NCI-H510A (cell line): ENCODE measurements around the gene SH3RF3.

ENCODE experiments used
- DNase-seq: peaks from one replicate; lab custom pipeline; 2025; lab: John Stamatoyannopoulos, UW

Gene SH3RF3

GRCh38 chr2:109340381-109340780, 211.4 kb downstream of the SH3RF3 start:
- DNase-seq: no peak

- DNase-seq: no peak
These were observed 212.6 kb downstream of the SH3RF3 start for GRCh38 chr2:109341355-109342255.

DNA sequence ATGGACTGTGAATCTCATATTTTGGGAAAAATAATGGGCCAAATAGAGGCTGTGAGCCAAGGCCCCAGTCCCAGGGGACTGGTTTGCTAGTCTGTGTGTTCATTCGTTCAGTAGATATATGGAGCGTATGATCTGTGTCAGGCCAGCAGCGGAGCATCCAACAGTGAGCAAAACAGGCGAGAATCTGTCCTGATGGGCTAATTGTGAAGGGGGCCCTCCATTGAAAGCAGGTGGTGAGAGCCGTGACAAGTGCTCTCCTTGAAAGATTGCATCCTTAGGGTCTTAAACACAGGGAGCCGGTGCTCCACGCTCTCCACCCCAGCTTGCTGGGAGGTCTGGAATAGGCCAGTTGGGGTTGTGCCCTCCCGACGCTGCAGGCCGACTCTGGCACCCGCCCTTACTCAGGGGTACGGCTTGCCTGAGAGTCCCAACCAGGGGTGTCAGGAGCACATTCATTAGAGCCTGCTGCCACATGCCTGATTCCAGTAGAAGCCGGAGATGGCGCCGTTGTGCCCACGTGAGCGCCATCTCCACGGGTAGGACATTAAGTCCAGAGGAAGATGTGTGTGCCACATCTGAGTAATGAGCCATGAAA, 213.3 kb downstream of the SH3RF3 start:
- no peak for DNase-seq

DNA sequence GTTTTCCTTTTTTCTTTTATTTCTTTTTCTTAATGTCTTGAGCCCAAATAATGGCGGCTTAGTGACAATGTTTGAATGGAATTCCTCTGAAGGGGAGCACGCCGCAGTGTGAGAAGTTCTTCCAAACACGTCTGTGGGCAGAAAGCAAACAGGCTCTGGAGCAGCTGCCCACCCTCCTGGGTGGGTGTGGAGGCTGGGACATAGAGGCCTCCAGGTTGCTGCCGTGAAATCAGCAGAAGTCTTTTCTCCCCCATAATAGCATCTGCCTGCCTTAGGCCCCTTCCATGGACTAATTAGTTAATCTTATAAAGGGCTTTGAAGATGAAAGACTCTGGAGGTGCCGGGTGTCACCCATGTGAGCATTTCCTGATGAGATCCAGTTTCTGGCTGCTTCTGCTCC, 213.9 kb downstream of the SH3RF3 start:
- no peak for DNase-seq

- no peak for DNase-seq
These were observed 214.5 kb downstream of the SH3RF3 start for GRCh38 chr2:109343460-109343859.

- no peak for DNase-seq
These were observed 215.3 kb downstream of the SH3RF3 start for GRCh38 chr2:109344270-109344805.

DNA sequence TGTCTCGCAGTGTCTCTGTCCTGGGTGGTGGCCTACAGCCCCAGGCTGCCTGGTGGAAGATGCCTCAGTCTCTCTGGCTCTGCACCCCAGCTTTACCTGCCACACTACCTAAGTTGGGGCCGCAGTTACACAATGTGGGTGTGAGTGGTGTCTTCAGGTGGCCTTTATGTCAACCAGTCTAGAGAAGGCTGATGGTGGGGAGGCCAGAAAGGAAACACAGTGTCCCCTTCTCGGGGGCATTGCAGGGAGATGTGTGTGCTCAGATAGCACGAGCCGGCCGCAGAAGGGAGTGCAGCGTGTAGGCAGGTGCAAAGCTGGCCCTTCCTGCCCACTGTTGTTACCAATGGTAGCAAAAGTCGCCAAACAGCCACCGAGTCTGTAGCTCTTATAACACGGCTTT, 216.1 kb downstream of the SH3RF3 start:
- DNase-seq: no peak

GRCh38 chr2:109345653-109346480, 216.9 kb downstream of the SH3RF3 start:
- no peak for DNase-seq

DNA sequence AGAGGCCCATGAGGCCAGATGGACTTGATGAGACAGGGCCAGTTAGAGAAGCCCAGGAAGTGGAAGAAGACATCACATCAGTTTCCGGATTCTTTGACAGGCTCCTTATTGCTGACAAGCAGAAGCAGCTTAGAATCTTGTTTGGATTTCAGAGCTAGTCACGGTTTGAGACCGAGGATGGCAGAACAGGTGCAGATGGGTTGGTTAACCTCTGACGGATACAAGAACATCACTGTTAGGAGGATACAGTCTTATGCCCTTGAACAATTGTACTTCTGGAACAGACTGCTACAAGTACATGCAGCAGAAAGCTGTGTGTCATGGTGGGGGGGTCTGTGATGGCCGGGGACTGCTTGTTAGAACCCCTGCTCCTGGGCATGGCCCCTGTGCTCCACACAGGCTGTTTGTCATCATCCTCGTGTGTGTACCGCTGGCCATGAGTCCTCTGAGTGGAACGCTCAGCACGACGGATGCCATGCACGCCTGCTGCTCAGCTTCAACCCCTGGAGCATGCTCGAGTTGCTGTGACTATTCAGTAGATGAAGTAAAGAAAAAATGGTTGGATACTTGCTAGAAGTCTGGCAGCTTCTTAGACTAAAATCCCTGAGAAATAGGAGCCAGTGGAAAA, 217.7 kb downstream of the SH3RF3 start:
- no peak for DNase-seq

DNA sequence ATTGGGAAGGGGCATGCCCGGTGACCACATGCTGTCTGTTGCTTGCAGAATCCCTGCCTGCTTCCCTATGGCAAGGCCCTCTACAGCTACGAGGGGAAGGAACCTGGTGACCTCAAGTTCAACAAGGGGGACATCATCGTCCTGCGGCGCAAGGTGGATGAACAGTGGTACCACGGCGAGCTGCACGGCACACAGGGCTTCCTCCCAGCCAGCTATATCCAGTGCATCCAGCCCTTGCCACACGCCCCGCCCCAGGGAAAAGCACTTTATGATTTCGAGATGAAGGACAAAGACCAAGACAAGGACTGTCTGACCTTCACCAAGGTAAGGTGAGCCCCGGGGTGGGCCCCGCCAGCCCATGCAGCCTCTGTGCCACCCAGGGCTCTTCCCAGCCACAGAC, 218.6 kb downstream of the SH3RF3 start:
- DNase-seq: no peak

DNA sequence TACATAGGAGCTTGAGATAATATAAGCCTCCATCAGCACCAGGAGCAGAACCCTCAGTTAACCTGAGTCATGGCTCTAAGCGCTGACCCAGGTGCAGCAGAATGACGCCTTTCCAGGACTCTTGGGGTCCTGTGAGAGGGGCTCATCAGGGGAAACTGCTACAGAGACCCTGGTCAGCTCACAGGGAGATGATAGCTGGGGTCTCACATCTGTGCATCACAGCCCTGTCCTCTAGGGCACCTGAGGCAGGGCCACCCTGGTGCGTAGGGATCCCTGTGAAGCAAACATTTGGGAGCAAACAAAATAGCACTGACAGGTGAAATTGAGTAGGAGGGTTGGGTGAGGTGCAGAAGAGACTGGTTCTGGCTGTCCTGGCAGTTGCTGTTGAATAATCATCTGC, 219.2 kb downstream of the SH3RF3 start:
- no peak for DNase-seq

DNA sequence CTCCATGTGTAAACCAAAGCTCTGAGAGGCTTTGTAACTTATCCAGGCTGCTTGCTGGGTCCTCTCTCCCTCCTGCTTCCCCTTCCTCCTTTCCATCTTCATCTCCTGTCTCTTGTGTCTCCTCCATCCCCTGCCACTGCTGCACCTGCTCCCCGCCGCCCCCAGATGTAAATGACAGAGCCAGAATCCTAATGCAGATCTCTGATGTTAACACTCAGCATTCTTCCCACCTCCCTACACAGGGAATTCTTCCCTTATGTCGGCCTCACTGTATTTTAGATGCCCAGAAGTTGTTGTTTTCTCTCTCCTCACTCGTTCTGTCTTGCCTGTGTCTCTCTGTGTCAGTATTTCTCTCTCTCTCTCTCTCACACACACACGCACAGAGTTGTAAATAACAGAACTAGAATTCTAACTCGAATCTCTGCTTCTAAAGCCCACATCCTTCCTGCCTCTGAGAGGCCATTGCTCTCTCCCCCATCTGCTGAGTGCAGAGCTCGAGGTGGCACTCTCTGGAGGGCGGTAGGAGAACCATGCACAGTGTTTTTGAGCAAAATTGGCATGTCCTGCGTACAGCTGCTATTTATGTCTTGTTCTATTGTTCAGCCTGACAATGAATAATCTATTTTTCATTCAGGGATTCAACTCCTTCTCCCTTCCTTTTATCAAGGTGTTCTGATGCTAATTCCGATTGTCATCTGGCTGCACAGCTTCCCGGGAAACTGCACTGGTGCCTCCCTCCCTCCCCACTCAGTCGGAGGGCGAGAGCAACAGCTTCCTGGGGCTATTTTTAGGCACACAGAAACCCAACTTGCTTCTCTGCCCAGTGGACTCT, 219.9 kb downstream of the SH3RF3 start:
- no peak for DNase-seq

DNA sequence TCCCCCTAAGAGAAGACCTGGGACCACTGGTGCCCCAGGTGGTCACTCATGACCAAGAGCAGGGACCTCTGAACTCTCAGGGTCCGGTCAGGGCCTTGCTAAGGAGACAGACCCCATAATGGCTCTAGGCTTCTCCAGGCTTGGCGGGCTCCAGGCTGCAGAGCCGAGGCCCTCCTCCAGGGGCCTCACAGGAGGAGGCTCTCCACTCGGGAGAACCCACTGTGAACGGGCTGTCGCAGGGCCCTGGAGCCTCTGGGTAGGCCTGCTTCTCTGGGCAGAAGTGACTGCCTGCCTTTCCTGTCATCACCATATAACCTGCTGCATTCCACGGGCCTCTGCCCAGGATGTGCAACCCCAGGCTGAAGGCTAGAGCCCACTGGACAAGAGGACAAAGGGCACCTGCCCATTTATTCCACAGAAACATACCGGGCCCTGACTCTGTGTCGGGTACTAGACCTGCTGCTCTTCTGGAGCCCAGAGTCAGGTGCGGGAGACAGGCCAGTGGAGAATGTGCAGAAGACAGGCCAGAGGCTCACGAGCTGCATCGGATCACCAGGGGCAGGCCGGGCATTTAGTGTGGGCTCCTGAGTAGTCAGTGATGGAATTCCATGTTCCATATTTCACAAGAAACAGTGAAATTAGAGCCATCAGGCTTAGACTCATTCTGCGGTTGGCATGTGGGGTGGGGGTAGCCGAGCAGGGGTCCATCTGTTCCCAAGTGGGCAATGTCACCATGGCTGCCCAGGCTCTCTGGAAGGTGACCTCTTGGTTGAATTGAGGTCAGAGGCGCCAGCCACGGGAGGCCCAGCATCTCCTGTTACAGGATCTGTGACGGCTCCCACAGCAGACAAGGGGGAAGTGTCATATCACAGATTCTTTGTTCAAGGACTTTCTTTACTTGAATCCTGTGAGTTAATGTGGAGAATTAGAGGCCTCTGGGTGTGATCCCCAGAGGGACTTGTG, 220.8 kb downstream of the SH3RF3 start:
- no peak for DNase-seq

DNA sequence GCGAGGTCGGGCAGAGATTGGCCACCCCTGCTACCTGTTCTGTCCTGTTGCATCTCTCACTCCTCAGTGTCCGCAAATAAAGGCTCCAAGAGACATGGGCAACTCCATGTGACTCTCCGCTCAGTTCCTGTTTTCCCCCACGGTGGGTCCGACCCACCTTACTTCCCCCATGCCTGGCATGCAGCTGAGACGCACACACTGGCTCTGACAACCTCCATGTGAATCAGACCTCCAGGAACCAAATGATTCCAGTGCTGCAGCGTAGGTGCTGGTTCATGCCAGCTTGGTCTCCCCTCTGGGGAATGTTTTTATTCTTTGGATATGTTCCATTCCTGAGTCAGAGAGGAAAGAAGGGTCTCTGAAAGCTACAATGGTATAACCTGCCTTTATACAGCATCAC, 221.5 kb downstream of the SH3RF3 start:
- no peak for DNase-seq

DNA sequence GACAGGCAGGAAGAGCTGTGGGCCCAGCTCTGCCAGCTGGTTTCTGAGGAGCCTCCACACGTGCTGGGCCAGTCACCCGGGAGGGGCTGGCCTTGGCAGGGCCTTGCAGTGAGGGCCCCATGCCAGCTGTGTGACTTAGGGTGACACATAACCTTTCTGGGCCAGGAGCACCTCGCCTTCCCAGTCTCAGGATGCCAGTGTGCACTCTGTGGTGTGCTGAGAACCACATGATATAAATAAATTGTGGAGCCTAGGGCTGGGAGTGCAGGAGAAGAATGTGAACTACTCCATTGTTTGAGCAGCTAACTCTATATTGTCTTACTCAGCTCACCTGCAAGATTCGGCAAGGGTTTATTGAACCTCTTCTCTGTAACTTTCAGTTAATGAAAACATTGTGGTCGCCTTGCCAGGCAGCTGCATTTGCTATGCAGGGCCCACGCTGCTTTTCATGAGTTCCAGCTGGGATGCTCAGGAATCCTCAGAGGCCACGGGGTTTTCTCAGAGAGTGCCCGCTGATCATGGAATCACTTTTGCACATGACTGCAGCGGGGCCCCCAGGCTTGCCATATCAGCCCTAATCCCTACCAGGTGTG, 222.3 kb downstream of the SH3RF3 start:
- DNase-seq: no peak

DNA sequence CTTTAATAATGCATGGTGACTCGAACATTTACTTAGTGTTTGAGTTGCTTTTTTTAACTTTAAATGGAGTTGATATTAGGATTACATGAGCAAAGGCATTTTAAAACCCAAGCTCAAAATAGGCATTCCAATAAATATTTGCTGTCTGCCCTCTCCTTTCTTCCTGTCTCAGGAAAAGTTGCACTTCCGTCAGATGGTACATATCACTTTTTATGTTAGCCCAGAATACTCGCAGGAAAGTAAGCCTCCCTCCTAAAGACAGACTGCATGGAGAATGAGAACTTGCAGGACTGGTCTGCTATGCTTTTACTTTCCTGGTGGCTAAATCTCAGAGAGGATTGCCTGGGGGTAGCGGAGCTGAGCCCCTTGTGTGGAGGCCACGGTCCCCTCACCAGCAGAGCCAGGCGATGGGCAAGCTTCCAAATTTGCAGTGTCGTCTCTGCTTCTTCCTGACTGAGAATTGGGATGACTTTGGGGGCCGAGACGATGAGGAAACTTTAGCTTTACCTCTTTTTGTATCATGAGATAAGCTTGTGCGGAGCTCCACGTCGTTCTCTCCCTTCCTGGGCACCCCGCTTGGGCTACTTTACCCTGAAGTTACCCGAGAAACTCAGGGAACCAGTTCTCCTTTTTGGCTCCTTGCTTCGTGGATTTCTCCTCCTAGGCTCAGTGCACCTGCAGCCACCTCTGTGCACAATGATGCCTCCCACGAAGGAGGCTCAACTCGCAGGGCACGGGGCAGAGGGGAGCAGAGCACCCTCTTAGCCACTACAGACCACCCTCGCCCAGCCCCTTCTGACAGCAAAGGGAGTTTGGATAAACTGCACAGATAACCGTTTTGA, 223.3 kb downstream of the SH3RF3 start:
- no peak for DNase-seq

- DNase-seq: no peak
These were observed 224.1 kb downstream of the SH3RF3 start for GRCh38 chr2:109352898-109353689.
